ENCODE data around the gene PSTPIP2. TPM values are rescaled to one million over a fixed set of nuclear protein-coding genes. Genes with fewer than 3 reads are reported as not detected.
A peak's percentile ranks its signal among the peaks of the same experiment; 100 is the strongest.

Gene PSTPIP2
- polyA plus RNA-seq, 2 of the 4 experiments (the other 2 are of a cell fraction) = 0.10 to 0.19 TPM

GRCh38 chr18:46072376-46072867 lies 362 bp upstream of the PSTPIP2 start (continued):
- TF ChIP-seq, protein P1, sequence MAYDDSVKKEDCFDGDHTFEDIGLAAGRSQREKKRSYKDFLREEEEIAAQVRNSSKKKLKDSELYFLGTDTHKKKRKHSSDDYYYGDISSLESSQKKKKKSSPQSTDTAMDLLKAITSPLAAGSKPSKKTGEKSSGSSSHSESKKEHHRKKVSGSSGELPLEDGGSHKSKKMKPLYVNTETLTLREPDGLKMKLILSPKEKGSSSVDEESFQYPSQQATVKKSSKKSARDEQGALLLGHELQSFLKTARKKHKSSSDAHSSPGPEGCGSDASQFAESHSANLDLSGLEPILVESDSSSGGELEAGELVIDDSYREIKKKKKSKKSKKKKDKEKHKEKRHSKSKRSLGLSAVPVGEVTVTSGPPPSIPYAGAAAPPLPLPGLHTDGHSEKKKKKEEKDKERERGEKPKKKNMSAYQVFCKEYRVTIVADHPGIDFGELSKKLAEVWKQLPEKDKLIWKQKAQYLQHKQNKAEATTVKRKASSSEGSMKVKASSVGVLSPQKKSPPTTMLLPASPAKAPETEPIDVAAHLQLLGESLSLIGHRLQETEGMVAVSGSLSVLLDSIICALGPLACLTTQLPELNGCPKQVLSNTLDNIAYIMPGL (CRISPR knock-in tag; IDR thresholded peaks at IDR 0.05; ENCODE audit: borderline replicate concordance) = no peak

GRCh38 chr18:46070815-46071652 lies 1.0 kb downstream of the PSTPIP2 start:
- FAIRE-seq = no peak
- Histone ChIP-seq H3K27ac (no peak overlapping the region), H3K4me1 (0 out of 3 replicates have a peak, but pooled peaks cover 3% of the 10 kb centered on the region), H3K4me3 (no peak overlapping the region), H3K9me3 (no peaks in the 10 kb centered on the region), H3K4me2 (no peak overlapping the region)
- no peak for ATAC-seq
- DNase-seq (ENCODE audit: low read depth in 1 of 2, low spot score in 1 of 2) = no peak
- CTCF ChIA-PET = interaction anchor here (0.5 to 1.6 kb wide), 4 partner anchors 132 to 406 kb away, joined by 3 to 5 read pairs (median 4); no protein-coding TSS in a partner anchor
- 86% methylated on average over 11 of the region's 13 CpGs for WGBS (ENCODE audit: missing lambda C conversion rate)
- TF ChIP-seq POLR2AphosphoS2 (conservative IDR thresholded peaks at IDR 0.05; ENCODE audit: low read length) = no peak
- no peak for TF ChIP-seq EHF (CRISPR knock-in tag; IDR thresholded peaks at IDR 0.05)
- no peak for TF ChIP-seq NPAS2 (CRISPR knock-in tag; IDR thresholded peaks at IDR 0.05; ENCODE audit: borderline replicate concordance)
- no peak for TF ChIP-seq SMC3 (IDR thresholded peaks at IDR 0.05)
- no peak for TF ChIP-seq ZSCAN20 (CRISPR knock-in tag; IDR thresholded peaks at IDR 0.05)
- TF ChIP-seq JUNB (IDR thresholded peaks at IDR 0.05) = no peak
- TF ChIP-seq FOSB (CRISPR knock-in tag; IDR thresholded peaks at IDR 0.05) = no peak
- TF ChIP-seq, protein P2, sequence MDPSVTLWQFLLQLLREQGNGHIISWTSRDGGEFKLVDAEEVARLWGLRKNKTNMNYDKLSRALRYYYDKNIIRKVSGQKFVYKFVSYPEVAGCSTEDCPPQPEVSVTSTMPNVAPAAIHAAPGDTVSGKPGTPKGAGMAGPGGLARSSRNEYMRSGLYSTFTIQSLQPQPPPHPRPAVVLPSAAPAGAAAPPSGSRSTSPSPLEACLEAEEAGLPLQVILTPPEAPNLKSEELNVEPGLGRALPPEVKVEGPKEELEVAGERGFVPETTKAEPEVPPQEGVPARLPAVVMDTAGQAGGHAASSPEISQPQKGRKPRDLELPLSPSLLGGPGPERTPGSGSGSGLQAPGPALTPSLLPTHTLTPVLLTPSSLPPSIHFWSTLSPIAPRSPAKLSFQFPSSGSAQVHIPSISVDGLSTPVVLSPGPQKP (IDR thresholded peaks at IDR 0.05; ENCODE audit: low read depth, low read length) = no peak
- no peak for TF ChIP-seq CTCF (IDR thresholded peaks at IDR 0.05)
- no peak for TF ChIP-seq FOXS1 (CRISPR knock-in tag; IDR thresholded peaks at IDR 0.05)
- no peak for TF ChIP-seq HOXB13 (CRISPR knock-in tag; IDR thresholded peaks at IDR 0.05; ENCODE audit: low read depth)
- no peak for TF ChIP-seq HEYL (CRISPR knock-in tag; IDR thresholded peaks at IDR 0.05)
- no peak for TF ChIP-seq RARB (CRISPR knock-in tag; IDR thresholded peaks at IDR 0.05)
- TF ChIP-seq ZFP36 (IDR thresholded peaks at IDR 0.05; ENCODE audit: borderline replicate concordance, partially characterized antibody) = no peak
- TF ChIP-seq EHMT2 (IDR thresholded peaks at IDR 0.05; ENCODE audit: low read depth) = no peak
- POLR2A ChIA-PET = no interaction called here

DNA sequence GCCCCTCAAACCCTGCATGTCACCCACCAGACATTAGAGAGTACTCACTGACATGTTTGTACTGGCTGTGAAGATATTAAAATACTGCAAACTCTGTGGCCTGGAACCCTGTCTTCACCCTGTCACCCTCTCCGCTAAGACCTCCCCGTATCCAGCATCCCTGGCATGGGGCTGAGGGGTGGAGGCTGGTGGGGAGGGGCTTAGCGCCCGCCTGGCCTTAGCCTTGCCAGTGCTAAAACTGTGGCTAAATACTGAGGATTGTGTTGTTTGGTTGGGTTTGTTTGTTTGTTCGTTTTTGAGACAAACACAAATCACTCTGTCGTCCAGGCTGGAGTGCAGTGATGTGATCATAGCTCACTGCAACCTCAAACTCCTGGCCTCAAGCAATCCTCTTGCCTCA lies 1.8 kb downstream of the PSTPIP2 start:
- no peak overlapping the region for H3K4me3 ChIP-seq
- H3K9me3 ChIP-seq = no peaks in the 10 kb centered on the region
- ChIA-PET CTCF (interaction anchor here (1.0 to 1.5 kb wide), 2 partner anchors 44 to 405 kb away, joined by 3 to 5 read pairs; no protein-coding TSS in a partner anchor), POLR2A (no interaction called here)
- 0 out of 3 replicates have a peak, but pooled peaks cover 3% of the 10 kb centered on the region for H3K4me1 ChIP-seq
- DNase-seq (ENCODE audit: low read depth in 1 of 2, low spot score in 1 of 2) (no peak), FAIRE-seq (no peak), ATAC-seq (no peak)
- no peak for TF ChIP-seq ZC3H11A (IDR thresholded peaks at IDR 0.05)
- no peak for TF ChIP-seq POLR2A (IDR thresholded peaks at IDR 0.05; ENCODE audit: low read length)
- TF ChIP-seq HDAC2 (IDR thresholded peaks at IDR 0.05) = no peak
- no peak for TF ChIP-seq NPAS2 (CRISPR knock-in tag; IDR thresholded peaks at IDR 0.05; ENCODE audit: borderline replicate concordance)
- no peak for TF ChIP-seq SREBF2 (IDR thresholded peaks at IDR 0.05)
- TF ChIP-seq CHD2 (IDR thresholded peaks at IDR 0.05; ENCODE audit: low read length, partially characterized antibody) = no peak
- TF ChIP-seq PHF8 (IDR thresholded peaks at IDR 0.05; ENCODE audit: borderline replicate concordance, low read depth) = no peak
- no peak for TF ChIP-seq RAD21 (conservative IDR thresholded peaks at IDR 0.05 in 1 of 2, IDR thresholded peaks at IDR 0.05 in 1 of 2)
- no peak for TF ChIP-seq CBX8 (IDR thresholded peaks at IDR 0.05)
- TF ChIP-seq HEYL (CRISPR knock-in tag; IDR thresholded peaks at IDR 0.05) = no peak
- TF ChIP-seq NR3C1 (IDR thresholded peaks at IDR 0.05) = no peak
- 65% methylated on average over 6 of the region's 6 CpGs for WGBS (ENCODE audit: missing lambda C conversion rate)
- H3K27ac ChIP-seq = 0 out of 6 replicates have a peak overlapping the region, but pooled peaks of 1 of the 2 experiments have one; percentile 34
- no peak overlapping the region for H3K4me2 ChIP-seq
